Activated naive CD4-positive, alpha-beta T cell treated with anti-CD3 and anti-CD28 coated beads, Interleukin-2, amount 50 U/mL, for 24 hours (primary cell): ENCODE measurements around the gene TTC34.
"Not testable (repeated sequence)": the region's sequence is repeated elsewhere in the genome, so short reads cannot be mapped to it uniquely, and the experiment has no call there.

Experiments
- H3K27ac Mint-ChIP-seq: one replicate; pipeline ENCODE4 v1.8.0; 2021; ENCODE audit warnings: mild to moderate bottlenecking, mixed read lengths
- H3K27me3 Mint-ChIP-seq: one replicate; pipeline ENCODE4 v1.8.0; 2021; ENCODE audit warnings: mixed read lengths
- H3K36me3 Mint-ChIP-seq: one replicate; pipeline ENCODE4 v1.8.0; 2021; ENCODE audit warnings: mixed read lengths
- H3K4me1 Mint-ChIP-seq: one replicate; pipeline ENCODE4 v1.8.0; 2021; ENCODE audit warnings: mixed read lengths
- H3K4me3 Mint-ChIP-seq: one replicate; pipeline ENCODE4 v1.8.0; 2021; ENCODE audit warnings: mild to moderate bottlenecking, mixed read lengths
- H3K9me3 Mint-ChIP-seq: one replicate; pipeline ENCODE4 v1.8.0; 2021; ENCODE audit warnings: mixed read lengths

Gene TTC34

GRCh38 chr1:2653741-2654442 is 147.6 kb downstream of the TTC34 start:
- not testable (repeated sequence) for H3K9me3 Mint-ChIP-seq, H3K4me3 Mint-ChIP-seq, H3K27ac Mint-ChIP-seq, H3K36me3 Mint-ChIP-seq, H3K4me1 Mint-ChIP-seq
- peaks cover 34% of the 10 kb centered on the region for H3K27me3 Mint-ChIP-seq

DNA sequence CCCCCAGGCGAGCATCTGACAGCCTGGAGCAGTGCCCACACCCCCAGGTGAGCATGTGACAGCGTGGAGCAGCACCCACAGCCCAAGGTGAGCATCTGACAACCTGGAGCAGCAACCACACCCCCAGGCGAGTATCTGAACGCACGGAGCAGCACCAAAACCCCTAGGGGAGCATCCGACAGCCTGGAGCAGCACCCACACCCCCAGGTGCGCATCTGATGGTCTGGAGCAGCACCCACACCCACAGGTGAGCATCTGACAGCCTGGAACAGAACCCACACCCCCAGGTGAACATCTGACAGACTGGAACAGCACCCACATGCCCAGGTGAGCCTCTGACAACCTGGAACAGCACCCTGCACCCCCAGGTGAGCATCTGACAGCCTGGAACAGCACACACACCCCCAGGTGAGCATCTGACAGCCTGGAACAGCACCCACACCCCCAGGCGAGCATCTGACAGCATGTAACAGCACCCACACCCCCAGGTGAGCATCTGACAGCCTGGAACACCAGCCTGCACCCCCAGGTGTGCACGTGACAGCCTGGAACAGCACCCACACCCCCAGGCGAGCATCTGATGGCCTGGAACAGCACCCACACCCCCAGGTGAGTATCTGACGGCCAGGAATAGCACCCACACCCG is 148.4 kb downstream of the TTC34 start:
- peaks cover 34% of the 10 kb centered on the region for H3K27me3 Mint-ChIP-seq
- H3K4me3 Mint-ChIP-seq, H3K9me3 Mint-ChIP-seq, H3K27ac Mint-ChIP-seq, H3K36me3 Mint-ChIP-seq, H3K4me1 Mint-ChIP-seq: not testable (repeated sequence)

DNA sequence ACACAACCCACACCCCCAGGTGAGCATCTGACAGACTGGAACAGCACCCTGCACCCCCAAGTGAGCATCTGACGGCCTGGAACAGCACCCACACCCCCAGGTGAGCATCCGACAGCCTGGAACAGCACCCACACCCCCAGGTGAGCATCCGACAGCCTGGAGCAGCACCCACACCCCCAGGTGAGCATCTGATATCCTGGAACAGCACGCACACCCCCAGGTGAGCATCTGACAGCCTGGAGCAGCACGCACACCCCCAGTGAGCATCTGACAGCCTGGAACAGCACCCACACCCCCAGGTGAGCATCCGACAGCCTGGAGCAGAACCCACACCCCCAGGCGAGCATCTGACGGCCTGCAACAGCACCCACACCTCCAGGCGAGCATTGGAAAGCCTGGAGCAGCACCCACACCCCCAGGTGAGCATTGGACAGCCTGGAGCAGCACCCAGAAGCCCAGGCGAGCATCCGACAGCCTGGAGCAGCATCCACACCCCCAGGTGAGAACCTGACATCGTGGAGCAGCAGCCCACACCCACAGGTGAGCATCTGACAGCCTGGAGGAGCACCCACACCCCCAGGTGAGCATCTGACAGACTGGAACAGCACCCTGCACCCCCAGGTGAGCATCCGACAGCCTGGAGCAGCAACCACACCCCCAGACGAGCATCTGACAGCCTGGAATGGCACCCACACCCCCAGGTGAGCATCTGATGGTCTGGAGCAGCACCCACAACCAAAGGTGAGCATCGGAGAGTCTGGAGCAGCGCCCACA is 149.2 kb downstream of the TTC34 start:
- peaks cover 34% of the 10 kb centered on the region for H3K27me3 Mint-ChIP-seq
- H3K27ac Mint-ChIP-seq, H3K4me3 Mint-ChIP-seq, H3K4me1 Mint-ChIP-seq, H3K36me3 Mint-ChIP-seq, H3K9me3 Mint-ChIP-seq: not testable (repeated sequence)

DNA sequence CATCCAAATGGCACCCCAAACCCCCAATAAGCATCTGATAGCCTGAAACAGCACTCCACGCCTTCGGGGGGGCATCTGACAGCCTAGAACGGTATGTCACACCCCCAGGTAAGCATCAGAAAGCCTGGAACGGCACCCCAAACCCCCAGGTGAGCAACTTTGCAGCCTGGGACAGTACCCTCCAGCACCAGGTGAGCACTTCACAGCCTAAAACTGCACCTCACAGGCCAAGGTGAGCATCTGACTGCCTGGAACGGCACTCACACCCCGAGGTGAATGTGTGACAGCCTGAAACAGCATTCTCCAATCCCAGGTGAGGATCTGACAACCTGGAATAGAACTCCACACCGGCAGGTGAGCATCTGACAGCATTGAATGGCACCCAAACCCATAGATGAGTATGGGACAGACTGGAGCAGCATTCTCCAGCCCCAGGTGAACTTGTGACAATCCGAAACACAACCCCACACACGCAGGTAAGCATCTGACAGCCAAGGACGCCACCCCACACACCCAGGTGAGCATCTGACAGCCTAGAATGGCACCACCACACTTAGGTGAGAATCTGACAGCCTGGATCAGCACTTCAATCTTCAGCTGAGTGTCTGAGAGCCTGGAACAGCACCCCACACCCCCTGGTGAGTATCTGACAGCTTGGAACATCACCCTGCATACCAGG is 150.4 kb downstream of the TTC34 start:
- H3K36me3 Mint-ChIP-seq = no peaks in the 10 kb centered on the region
- H3K9me3 Mint-ChIP-seq = peaks cover 9% of the 10 kb centered on the region
- H3K27me3 Mint-ChIP-seq = peaks cover 34% of the 10 kb centered on the region
- no peak overlapping the region for H3K27ac Mint-ChIP-seq
- no peak overlapping the region for H3K4me3 Mint-ChIP-seq
- no peaks in the 10 kb centered on the region for H3K4me1 Mint-ChIP-seq

DNA sequence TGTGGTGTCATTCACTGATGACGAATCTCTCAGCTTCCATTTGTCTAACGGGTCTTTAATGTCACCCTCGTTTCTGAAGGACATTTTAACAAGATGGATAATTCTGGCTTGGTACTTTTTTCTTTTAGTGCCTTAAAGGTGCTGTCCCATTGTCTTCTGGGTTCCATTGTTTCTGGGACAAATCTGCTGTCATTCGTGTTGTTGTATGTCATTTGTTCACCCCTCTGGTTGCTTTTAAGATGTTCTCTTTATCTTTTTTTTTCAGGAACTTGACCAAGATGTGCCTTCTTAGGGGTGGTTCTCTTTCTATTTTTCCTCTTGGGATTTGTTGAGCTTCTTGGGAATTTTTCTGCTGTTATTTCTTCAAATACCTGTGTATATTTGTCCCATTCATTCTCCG is 154.7 kb downstream of the TTC34 start:
- H3K36me3 Mint-ChIP-seq = no peaks in the 10 kb centered on the region
- H3K9me3 Mint-ChIP-seq = peaks cover 9% of the 10 kb centered on the region
- no peaks in the 10 kb centered on the region for H3K27me3 Mint-ChIP-seq
- no peak overlapping the region for H3K4me3 Mint-ChIP-seq
- H3K4me1 Mint-ChIP-seq = peaks cover 12% of the 10 kb centered on the region
- no peak overlapping the region for H3K27ac Mint-ChIP-seq

- H3K4me3 Mint-ChIP-seq = no peak overlapping the region
- peaks cover 12% of the 10 kb centered on the region for H3K4me1 Mint-ChIP-seq
- H3K27ac Mint-ChIP-seq = no peak overlapping the region
- no peaks in the 10 kb centered on the region for H3K27me3 Mint-ChIP-seq
- no peaks in the 10 kb centered on the region for H3K36me3 Mint-ChIP-seq
- peaks cover 9% of the 10 kb centered on the region for H3K9me3 Mint-ChIP-seq
These were observed 155.7 kb downstream of the TTC34 start for GRCh38 chr1:2645776-2646175.

DNA sequence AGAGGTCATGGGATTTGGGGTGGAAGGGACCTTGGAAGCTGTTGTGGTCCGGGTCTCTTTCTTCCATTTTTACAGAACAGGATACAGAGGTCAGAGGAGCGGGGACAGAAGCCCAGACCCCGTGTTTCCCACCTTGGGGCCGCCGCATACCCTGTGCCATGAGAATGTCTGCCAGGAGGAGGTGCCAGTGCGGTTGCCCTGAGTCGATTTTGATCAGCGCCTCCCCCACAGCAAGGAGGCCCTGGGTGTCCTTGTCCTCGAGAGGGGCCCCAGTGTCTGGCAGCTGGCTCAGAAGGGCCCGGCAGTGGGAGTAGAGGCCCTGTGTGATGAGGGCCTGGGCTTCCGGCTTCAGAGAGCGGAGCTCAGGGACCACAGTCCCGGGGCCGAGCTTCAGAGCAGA is 156.3 kb downstream of the TTC34 start:
- Mint-ChIP-seq H3K27ac (no peak overlapping the region), H3K27me3 (no peaks in the 10 kb centered on the region), H3K4me1 (peaks cover 12% of the 10 kb centered on the region), H3K9me3 (peaks cover 9% of the 10 kb centered on the region), H3K4me3 (no peak overlapping the region), H3K36me3 (no peaks in the 10 kb centered on the region)

- H3K27ac Mint-ChIP-seq = no peak overlapping the region
- no peaks in the 10 kb centered on the region for H3K36me3 Mint-ChIP-seq
- H3K4me1 Mint-ChIP-seq = peaks cover 12% of the 10 kb centered on the region
- H3K27me3 Mint-ChIP-seq = no peaks in the 10 kb centered on the region
- H3K9me3 Mint-ChIP-seq = peaks cover 9% of the 10 kb centered on the region
- H3K4me3 Mint-ChIP-seq = no peak overlapping the region
These were observed 156.8 kb downstream of the TTC34 start for GRCh38 chr1:2644591-2645101.

DNA sequence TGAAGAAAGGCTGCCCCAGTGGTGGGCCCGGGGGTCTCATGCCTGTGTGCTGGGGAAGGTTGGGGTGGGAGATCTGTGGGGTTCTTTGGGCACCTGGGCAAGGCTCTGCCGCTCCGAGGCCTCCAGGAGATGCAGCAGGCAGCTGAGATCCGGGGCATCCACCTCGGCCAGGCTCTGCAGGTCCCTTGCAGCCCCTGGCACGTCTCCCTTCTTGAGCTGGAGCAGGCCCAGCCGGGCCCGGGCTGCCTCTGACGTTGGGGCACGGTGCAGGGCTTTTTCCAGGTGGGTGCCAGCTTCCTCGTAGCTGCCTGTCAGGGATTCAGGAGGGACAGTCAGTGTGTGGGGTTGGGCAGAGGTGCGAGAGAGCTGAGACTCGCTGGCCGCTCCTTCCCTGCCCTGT is 157.3 kb downstream of the TTC34 start:
- Mint-ChIP-seq H3K4me3 (no peak overlapping the region), H3K36me3 (no peaks in the 10 kb centered on the region), H3K4me1 (peaks cover 12% of the 10 kb centered on the region), H3K27me3 (no peaks in the 10 kb centered on the region), H3K27ac (peak overlapping the region; percentile 12), H3K9me3 (peaks cover 9% of the 10 kb centered on the region)

- Mint-ChIP-seq H3K27me3 (no peaks in the 10 kb centered on the region), H3K4me3 (peak overlapping the region; percentile 60), H3K36me3 (no peaks in the 10 kb centered on the region), H3K9me3 (peaks cover 9% of the 10 kb centered on the region), H3K4me1 (peaks cover 16% of the 10 kb centered on the region), H3K27ac (peak overlapping the region; percentile 46)
These were observed 157.9 kb downstream of the TTC34 start for GRCh38 chr1:2643414-2644077.

DNA sequence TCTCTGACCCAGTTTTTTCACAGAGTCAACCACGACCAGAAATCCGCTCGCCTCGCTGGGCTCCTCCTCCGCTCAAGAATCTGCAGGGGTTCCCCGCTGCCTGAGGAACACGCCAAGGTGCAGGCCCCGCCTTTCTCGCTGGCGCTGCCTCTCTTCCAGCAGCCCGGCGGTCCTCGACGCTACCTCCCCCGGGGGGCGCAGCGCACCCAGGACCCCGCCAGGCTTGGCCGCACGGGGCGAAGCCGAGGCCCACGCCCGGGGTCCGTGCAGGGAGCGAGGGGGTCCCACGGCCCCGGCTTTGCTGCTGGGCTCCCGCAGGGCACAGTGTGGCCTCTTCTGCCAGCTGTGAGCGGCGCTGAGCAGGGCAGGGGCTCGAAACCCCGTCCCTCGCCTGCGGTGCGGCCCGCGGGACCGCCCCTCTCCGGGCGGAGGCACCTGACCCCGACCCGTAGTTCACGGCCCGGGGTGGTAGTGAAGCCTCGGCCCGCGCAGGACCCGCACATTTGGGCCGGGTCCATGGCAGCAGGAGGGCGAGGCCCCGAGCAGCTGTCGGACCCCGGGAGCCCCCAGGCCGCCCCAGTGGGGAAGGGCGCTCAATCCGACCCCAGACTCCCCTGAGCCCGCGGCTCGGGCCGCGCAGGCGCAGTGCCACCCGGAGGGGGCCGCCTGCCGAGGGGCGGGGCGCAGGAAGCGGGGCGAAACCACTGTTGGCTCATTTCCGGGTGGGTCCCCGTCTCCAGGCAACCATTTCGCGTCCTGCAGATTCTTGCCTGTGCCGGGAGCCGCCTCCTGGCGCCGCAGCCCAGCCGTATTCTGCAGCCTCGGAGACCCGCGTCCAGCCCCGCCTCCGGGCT is 158.7 kb downstream of the TTC34 start:
- Mint-ChIP-seq H3K9me3 (peaks cover 5% of the 10 kb centered on the region), H3K27ac (peak overlapping the region; percentile 97), H3K36me3 (no peaks in the 10 kb centered on the region), H3K27me3 (no peaks in the 10 kb centered on the region), H3K4me1 (peaks cover 16% of the 10 kb centered on the region), H3K4me3 (peak overlapping the region; percentile 92)

DNA sequence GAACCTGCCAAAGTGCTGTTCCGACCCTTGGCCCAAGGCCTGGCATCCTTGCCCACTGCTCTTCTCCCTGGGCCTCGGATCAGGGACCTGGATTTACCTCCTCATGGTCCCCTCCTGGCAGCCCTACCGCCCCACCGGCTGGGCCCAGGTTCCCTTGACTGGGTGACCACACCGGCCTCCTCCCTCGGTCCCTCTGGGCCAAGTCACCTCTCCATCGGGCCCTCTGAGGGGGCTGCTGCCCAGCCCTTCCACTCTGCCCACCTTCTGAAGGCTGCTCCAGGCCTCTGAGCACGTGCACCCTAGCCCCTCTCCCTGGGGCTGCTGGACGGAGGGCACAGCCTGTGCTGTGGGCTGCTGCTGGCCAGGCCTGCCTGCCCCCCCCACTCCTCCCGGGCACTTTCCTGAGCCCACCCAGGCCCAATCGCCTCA is 159.3 kb downstream of the TTC34 start:
- H3K4me1 Mint-ChIP-seq = peaks cover 16% of the 10 kb centered on the region
- no peaks in the 10 kb centered on the region for H3K27me3 Mint-ChIP-seq
- no peaks in the 10 kb centered on the region for H3K36me3 Mint-ChIP-seq
- peak overlapping the region; percentile 92 for H3K4me3 Mint-ChIP-seq
- peak overlapping the region; percentile 97 for H3K27ac Mint-ChIP-seq
- peaks cover 5% of the 10 kb centered on the region for H3K9me3 Mint-ChIP-seq

GRCh38 chr1:2641381-2642130 is 159.9 kb downstream of the TTC34 start:
- peak overlapping the region; percentile 92 for H3K4me3 Mint-ChIP-seq
- H3K27ac Mint-ChIP-seq = peak overlapping the region; percentile 41
- H3K36me3 Mint-ChIP-seq = no peaks in the 10 kb centered on the region
- no peaks in the 10 kb centered on the region for H3K27me3 Mint-ChIP-seq
- no peaks in the 10 kb centered on the region for H3K9me3 Mint-ChIP-seq
- peaks cover 16% of the 10 kb centered on the region for H3K4me1 Mint-ChIP-seq

GRCh38 chr1:2640626-2641025 is 160.9 kb downstream of the TTC34 start:
- H3K27me3 Mint-ChIP-seq = no peaks in the 10 kb centered on the region
- H3K4me3 Mint-ChIP-seq = no peak overlapping the region
- no peaks in the 10 kb centered on the region for H3K36me3 Mint-ChIP-seq
- no peak overlapping the region for H3K27ac Mint-ChIP-seq
- H3K4me1 Mint-ChIP-seq = peaks cover 16% of the 10 kb centered on the region
- no peaks in the 10 kb centered on the region for H3K9me3 Mint-ChIP-seq
